HG03439 (cell line): ENCODE measurements around the gene EPGN.
A peak's percentile ranks its signal among the peaks of the same experiment; 100 is the strongest.

ENCODE experiments used
- ATAC-seq: cut with Tn5 transposase; IDR thresholded peaks from one replicate; pipeline ENCODE4 v1.9.1; 2021; ENCODE audit warnings: mild to moderate bottlenecking, moderate library complexity; ENCODE audit not compliant: unreplicated experiment

The EPGN gene

DNA sequence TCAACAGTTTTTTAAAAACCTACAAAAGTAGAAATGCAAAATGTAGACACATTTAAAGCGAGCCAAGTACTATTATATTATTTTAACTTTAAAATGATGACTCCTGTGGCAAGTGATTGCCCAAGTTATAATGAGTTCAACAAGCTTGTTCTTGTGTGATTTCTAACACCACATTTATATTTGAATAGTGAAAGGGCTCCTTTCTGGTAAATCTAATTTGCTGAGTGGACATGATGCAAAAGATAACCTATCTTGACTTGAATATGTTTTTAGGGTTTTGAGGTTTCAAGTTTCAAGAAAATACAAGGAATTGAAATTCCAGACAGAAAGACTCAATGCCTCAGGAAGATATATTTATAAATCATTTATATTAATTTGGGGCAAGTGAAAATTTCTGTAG is 1.1 kb upstream of the EPGN start:
- ATAC-seq = no peak

DNA sequence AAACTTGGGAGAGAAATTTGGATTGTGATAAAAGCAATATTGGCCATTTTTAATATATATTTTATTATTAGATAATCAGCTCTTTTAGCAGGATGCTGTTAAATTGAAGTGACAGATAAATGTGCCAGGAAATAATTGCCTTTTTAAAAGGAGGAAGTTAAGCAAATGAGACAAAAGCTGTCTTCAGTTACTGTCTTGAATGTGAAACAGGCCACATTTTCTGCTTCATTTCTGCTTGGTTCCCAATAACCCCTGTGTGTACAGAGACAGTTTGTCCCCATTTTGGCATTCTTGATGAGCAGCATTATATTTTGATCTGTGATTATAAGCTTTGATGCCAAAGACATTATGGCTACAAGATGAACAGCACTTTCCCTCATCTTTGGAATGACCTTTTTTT is 953 bp downstream of the EPGN start:
- no peak for ATAC-seq

DNA sequence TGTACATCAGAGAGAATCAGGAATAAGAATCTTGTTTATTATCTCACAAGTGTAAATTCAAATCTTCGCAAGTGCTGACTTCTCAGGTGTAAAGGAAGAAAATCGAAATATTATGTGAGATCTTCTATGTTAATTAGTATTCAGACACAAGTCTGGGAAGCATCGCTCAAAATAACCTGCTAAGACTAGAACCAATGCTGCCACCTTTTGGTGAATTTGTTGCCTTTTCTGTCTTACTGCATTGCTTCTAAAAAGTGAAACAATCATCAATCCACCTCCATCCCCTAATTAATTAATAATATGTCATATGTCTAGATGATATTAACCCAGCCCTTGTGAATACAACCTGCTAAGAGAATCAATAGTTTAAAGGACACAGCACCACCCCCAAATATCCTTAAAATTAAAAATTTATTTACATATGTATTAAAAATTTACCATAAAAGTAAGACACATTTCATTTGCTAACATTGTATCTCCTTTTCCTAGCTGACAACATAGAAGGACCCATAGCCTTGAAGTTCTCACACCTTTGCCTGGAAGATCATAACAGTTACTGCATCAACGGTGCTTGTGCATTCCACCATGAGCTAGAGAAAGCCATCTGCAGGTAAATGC is 3.5 kb downstream of the EPGN start:
- ATAC-seq = no peak

DNA sequence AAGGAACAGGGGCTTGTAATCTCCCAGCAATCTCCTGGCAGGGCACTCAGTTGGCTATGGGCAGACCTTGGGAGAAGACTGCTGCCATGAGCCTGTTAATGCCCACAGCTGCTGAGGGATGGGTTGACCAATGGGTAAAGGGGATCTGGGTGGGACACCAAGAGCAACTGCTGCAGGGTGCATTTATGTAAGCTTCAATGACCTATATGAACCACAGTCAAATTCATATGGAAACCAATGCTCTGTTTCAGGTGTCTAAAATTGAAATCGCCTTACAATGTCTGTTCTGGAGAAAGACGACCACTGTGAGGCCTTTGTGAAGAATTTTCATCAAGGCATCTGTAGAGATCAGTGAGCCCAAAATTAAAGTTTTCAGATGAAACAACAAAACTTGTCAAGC is 6.1 kb downstream of the EPGN start:
- no peak for ATAC-seq

GRCh38 chr4:74314944-74315343 is 6.7 kb downstream of the EPGN start:
- no peak for ATAC-seq

DNA sequence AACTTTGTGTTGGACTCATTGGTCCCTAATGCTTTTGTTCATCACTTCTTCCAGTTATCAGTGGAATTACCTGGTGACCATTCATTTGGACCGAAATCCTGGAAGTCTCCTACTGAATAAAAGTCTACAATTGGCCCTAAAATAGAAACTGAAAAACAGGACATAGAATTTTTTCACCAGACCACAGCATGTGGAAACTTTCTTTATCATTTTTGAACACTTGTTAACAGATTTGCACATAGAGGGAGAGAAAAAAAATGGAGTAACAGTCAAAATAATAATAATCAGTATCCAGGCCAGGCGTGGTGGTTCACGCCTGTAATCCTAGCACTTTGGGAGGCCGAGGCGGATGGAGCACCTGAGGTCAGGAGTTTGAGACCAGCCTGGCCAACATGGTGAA is 7.1 kb downstream of the EPGN start:
- ATAC-seq = no peak

GRCh38 chr4:74316397-74316796 is 8.1 kb downstream of the EPGN start:
- no peak for ATAC-seq

- no peak for ATAC-seq
Observed at GRCh38 chr4:74317616-74318246, 9.5 kb downstream of the EPGN start.

- no peak for ATAC-seq
Observed at GRCh38 chr4:74318276-74318675, 10.0 kb downstream of the EPGN start.

- ATAC-seq = no peak
Observed at GRCh38 chr4:74319470-74319869, 11.2 kb downstream of the EPGN start.

- ATAC-seq = peak; percentile 69
Observed at GRCh38 chr4:74320559-74321118, 12.4 kb downstream of the EPGN start.

GRCh38 chr4:74322301-74322700 is 14.0 kb downstream of the EPGN start:
- ATAC-seq = no peak

- ATAC-seq = no peak
Observed at GRCh38 chr4:74323663-74324062, 15.4 kb downstream of the EPGN start.

DNA sequence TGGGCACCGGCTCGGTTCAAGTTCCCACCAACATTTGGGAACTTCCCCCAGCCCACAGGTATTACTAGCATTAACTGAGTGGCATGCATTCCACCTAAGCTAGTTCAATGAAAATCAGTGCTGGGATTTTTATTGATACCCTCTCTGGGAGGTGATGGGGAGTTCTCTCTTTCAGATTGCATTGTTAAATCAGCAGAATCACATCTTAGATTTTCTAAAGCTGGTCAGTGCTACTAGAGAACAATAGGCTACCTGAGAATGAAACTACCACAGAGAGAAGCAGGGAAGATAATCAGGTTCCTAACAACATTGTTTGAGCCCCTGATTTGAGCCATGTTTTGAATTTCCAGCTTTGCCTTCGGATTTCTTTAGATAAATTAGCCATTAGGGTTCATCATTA is 16.0 kb downstream of the EPGN start:
- ATAC-seq = no peak

DNA sequence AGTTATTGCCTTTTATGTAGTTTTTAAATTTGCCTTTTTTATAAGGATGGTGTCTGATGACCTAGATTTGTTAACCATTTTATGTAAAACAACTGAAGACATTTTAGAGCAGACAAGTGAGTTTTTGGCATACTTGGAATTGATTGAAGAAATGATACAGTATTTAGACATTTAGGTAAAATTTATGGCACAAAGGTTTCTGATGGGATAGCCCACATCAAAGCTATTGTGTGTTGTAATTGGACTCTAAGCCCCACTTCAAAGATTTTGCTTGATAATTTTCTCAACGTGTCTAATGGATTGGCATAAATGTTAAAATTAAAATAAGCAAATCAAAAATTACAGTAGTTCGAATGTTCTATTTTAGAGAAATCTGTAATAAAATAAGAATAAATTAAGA is 17.6 kb downstream of the EPGN start:
- no peak for ATAC-seq

- ATAC-seq = no peak
Observed at GRCh38 chr4:74327762-74328161, 19.5 kb downstream of the EPGN start.

DNA sequence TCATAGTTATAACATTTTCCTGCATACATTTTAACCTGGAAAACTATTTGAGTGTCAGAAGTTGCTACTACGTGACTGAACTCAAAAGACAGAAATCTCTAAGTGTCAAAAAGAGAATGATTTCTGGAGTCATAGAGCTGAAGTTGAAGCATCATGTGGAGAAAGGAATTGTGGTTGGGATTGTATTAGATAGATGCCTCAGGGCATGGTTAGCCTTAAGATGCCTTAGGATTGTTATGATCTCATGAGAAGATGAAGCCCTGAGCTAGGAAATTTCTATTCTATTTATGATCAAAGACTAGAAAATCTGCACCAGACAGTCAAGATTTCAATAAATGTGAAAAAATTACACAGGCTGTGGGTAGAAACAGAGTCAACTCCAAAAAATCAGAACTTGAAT is 20.2 kb downstream of the EPGN start:
- ATAC-seq = no peak

DNA sequence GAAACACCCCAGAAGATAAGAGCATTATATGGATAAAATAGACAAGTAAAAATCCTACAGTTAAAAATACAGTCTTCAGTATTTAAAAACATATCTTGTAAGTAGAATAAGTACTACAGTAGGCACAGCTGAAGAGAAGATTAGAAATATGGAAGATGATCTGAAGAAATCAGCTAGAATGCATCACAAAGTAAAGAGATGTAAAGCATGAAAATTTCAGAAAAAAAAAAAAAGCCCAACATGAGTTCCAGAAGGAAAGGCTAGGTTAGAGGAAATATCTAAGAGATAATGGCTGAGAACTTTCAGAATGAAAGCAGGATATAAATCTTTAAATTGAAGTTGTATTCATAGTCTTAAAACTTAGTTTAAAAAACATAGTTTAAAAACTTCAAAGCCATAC is 21.0 kb downstream of the EPGN start:
- ATAC-seq = no peak

GRCh38 chr4:74330295-74330750 is 22.1 kb downstream of the EPGN start:
- ATAC-seq = no peak

GRCh38 chr4:74331252-74331651 is 23.0 kb downstream of the EPGN start:
- no peak for ATAC-seq

DNA sequence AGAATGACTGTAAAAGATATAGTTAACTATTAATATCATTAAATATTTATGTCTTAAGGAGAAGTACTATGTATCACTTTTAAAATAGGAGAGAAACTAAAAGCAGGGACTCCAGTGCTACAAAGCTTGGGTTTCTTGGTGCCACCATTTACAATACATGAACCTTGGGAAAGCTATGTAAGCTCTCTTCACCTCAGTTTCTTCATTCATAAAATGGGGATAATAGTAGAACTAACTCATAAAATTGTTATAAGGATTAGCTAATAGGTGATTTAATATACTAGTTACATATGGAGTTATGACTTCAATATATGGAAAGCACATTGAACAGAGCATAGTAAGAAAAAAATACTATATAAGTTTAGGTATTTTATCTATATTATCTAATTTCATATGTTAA is 23.7 kb downstream of the EPGN start:
- no peak for ATAC-seq

- ATAC-seq = no peak
Observed at GRCh38 chr4:74334636-74335035, 26.4 kb downstream of the EPGN start.
